ENCODE data around the gene HEATR1. TPM values are rescaled to one million over a fixed set of nuclear protein-coding genes. Genes with fewer than 3 reads are reported as not detected.

HEATR1 gene
- polyA plus RNA-seq, 1 of the 3 experiments (the other 2 are of a cell fraction) = 10.6 TPM

- H3K4me1 ChIP-seq (ENCODE audit: control insufficient read depth in 1 of 2, insufficient read depth in 2 of 2, low read depth in 1 of 2, low read length in 1 of 2) = no peaks in the 10 kb centered on the region
- H2AFZ ChIP-seq (ENCODE audit: low read depth) = no peak overlapping the region
- CTCF ChIA-PET = interaction anchor here (1.0 to 1.3 kb wide), 3 partner anchors 12 to 405 kb away, joined by 3 read pairs; no protein-coding TSS in a partner anchor
- no peaks in the 10 kb centered on the region for H4K20me1 ChIP-seq (ENCODE audit: insufficient read depth)
- H3K79me2 ChIP-seq (ENCODE audit: insufficient read depth) = no peaks in the 10 kb centered on the region
- TF ChIP-seq MAX (IDR thresholded peaks at IDR 0.05; ENCODE audit: low read depth) = no peak
- TF ChIP-seq MEF2A (IDR thresholded peaks at IDR 0.05; ENCODE audit: borderline replicate concordance, low read depth) = no peak
- TF ChIP-seq SMC3 (IDR thresholded peaks at IDR 0.05; ENCODE audit: low read depth, low read length) = no peak
- no peak for TF ChIP-seq GATA2 (CRISPR knock-in tag; IDR thresholded peaks at IDR 0.05)
- H3F3A ChIP-seq (replicated peaks; ENCODE audit: insufficient read depth) = no peaks in the 10 kb centered on the region
- no peak overlapping the region for H3K9ac ChIP-seq
- no peak overlapping the region for H3K4me3 ChIP-seq (ENCODE audit: low read depth in 2 of 2, low read length in 1 of 2)
- no peaks in the 10 kb centered on the region for H3K9me2 ChIP-seq
- H3K36me3 ChIP-seq (replicated peaks in 1 of 2; ENCODE audit: control insufficient read depth in 1 of 2, insufficient read depth in 2 of 2, low read length in 1 of 2) = no peaks in the 10 kb centered on the region
- H3K9me3 ChIP-seq = no peaks in the 10 kb centered on the region
- WGBS (ENCODE audit: low lambda C conversion rate) = 81% methylated on average over 4 of the region's 4 CpGs
- H3K27me3 ChIP-seq (ENCODE audit: insufficient read depth) = no peaks in the 10 kb centered on the region
- H3K27ac ChIP-seq (ENCODE audit: low read depth in 2 of 2, low read length in 1 of 2) = no peak overlapping the region
- H3K4me2 ChIP-seq = no peak overlapping the region
- POLR2A ChIA-PET = no interaction called here
- no peak for DNase-seq
Observed at GRCh38 chr1:236515443-236515958, 88.8 kb downstream of the HEATR1 start.

DNA sequence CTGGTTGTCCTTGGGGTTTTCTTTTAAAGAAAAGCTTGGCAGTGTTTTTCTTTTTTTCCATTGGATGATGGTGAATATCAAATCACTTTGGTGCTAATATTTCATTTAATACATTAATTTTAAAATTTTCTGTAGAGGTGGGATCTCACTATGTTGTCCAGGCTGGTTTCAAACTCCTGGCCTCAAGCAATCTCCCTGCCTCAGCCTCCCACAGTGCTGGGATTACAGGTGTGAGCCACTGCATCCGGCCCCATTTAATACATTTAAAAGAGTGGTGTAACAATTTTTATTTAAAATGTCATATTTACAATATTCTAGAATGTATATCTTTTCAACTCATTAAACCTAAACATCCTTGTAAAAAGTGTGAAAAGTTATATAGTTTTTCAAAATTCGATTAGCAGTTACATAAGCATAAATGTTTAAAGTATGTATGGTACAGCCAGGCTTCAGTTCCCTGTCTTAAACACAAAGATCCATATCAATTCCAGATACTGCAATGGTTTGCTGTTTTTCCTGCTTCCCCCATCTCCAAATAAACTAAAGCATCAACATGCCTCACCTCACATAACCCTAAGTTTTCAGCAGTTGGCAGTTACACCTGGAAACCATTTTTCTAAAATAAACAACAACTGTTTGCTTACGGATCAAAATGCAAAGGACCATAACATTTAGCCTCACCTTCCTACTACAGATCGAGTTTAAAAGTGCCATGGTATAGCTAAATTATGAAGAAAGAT, 89.4 kb downstream of the HEATR1 start:
- POLR2A ChIA-PET = no interaction called here

DNA sequence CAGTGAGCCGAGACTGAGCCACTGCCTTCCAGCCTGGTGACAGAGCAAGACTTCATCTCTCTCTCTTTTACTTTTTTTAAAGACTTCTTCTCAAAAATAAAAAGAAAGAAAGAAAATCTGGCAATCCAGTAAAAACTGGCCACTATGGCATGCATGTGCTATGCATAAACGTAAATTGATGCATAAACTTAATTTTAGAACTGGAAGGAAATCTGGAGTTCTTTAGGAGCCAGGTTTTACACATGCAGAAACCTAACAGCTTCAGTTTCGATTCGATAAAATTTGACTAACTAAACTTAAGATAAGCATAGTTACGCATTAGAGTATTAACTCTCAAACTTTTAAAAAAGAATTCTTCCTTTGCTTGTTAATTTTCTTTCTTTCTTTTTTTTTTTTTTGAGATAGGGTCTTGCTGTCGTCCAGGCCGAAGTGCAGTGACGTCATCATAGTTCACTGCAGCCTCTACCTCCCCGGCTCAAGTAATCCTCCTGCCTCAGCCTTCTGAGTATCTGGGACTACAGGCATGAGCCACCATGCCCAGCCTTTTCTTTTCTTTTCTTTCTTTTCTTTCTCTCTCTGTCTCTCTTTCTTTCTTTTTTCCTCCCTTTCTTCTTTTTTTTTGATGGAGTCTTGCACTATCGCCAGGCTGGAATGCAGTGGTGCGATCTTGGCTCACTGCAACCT, 92.4 kb downstream of the HEATR1 start:
- Histone ChIP-seq H3K4me3 (ENCODE audit: low read depth in 2 of 2, low read length in 1 of 2) (no peak overlapping the region), H3K79me2 (ENCODE audit: insufficient read depth) (no peaks in the 10 kb centered on the region), H3K36me3 (replicated peaks in 1 of 2; ENCODE audit: control insufficient read depth in 1 of 2, insufficient read depth in 2 of 2, low read length in 1 of 2) (no peaks in the 10 kb centered on the region), H3K9me3 (no peaks in the 10 kb centered on the region), H3K9me2 (no peaks in the 10 kb centered on the region), H3K27me3 (ENCODE audit: insufficient read depth) (no peaks in the 10 kb centered on the region), H3K4me1 (ENCODE audit: control insufficient read depth in 1 of 2, insufficient read depth in 2 of 2, low read depth in 1 of 2, low read length in 1 of 2) (peaks cover 0 to 3% of the 10 kb centered on the region in 2 experiments; a peak in 2 of 4 replicates), H3K4me2 (no peak overlapping the region), H4K20me1 (ENCODE audit: insufficient read depth) (no peaks in the 10 kb centered on the region), H3F3A (replicated peaks; ENCODE audit: insufficient read depth) (no peaks in the 10 kb centered on the region), H3K27ac (ENCODE audit: low read depth in 2 of 2, low read length in 1 of 2) (no peak overlapping the region), H2AFZ (ENCODE audit: low read depth) (0 out of 2 replicates have a peak overlapping the region, but pooled peaks have one; percentile 22), H3K9ac (no peak overlapping the region)
- TF ChIP-seq GATA2 (CRISPR knock-in tag; IDR thresholded peaks at IDR 0.05) = no peak
- no peak for TF ChIP-seq SMC3 (IDR thresholded peaks at IDR 0.05; ENCODE audit: low read depth, low read length)
- no peak for TF ChIP-seq YY1 (IDR thresholded peaks at IDR 0.05; ENCODE audit: low read depth)
- TF ChIP-seq CHD2 (IDR thresholded peaks at IDR 0.05; ENCODE audit: low read length, partially characterized antibody) = no peak
- WGBS (ENCODE audit: low lambda C conversion rate) = 85% methylated on average over 11 of the region's 11 CpGs
- CTCF ChIA-PET = interaction anchor here (0.6 to 0.7 kb wide), 2 partner anchors 26 to 1151 kb away, joined by 3 to 4 read pairs; no protein-coding TSS in a partner anchor
- DNase-seq = no peak
- POLR2A ChIA-PET = no interaction called here

More for the DNA sequence above, 89.4 kb downstream of the HEATR1 start:
- 59% methylated on average over 4 of the region's 4 CpGs for WGBS (ENCODE audit: low lambda C conversion rate)
- H4K20me1 ChIP-seq (ENCODE audit: insufficient read depth) = no peaks in the 10 kb centered on the region
- no peak overlapping the region for H2AFZ ChIP-seq (ENCODE audit: low read depth)
- H3K36me3 ChIP-seq (replicated peaks in 1 of 2; ENCODE audit: control insufficient read depth in 1 of 2, insufficient read depth in 2 of 2, low read length in 1 of 2) = no peaks in the 10 kb centered on the region
- H3K4me3 ChIP-seq (ENCODE audit: low read depth in 2 of 2, low read length in 1 of 2) = no peak overlapping the region
- no peaks in the 10 kb centered on the region for H3F3A ChIP-seq (replicated peaks; ENCODE audit: insufficient read depth)
- DNase-seq = no peak
- no peak for TF ChIP-seq SIN3A (IDR thresholded peaks at IDR 0.05; ENCODE audit: borderline replicate concordance, low read depth, low read length)
- no peak for TF ChIP-seq EZH2phosphoT487 (IDR thresholded peaks at IDR 0.05; ENCODE audit: borderline replicate concordance, low read depth)
- no peak for TF ChIP-seq YY1 (IDR thresholded peaks at IDR 0.05; ENCODE audit: low read depth)
- TF ChIP-seq NRF1 (IDR thresholded peaks at IDR 0.05; ENCODE audit: low read depth, low read length) = no peak
- TF ChIP-seq FOXM1 (IDR thresholded peaks at IDR 0.05; ENCODE audit: low read depth) = no peak
- no peak for TF ChIP-seq TEAD4 (IDR thresholded peaks at IDR 0.05; ENCODE audit: borderline replicate concordance, insufficient read depth)
- TF ChIP-seq MEF2A (IDR thresholded peaks at IDR 0.05; ENCODE audit: borderline replicate concordance, low read depth) = no peak
- H3K9ac ChIP-seq = no peak overlapping the region
- H3K27ac ChIP-seq (ENCODE audit: low read depth in 2 of 2, low read length in 1 of 2) = no peak overlapping the region
- no peaks in the 10 kb centered on the region for H3K27me3 ChIP-seq (ENCODE audit: insufficient read depth)
- CTCF ChIA-PET = interaction anchor here (1.0 to 1.3 kb wide), 2 partner anchors 12 to 405 kb away, joined by 3 read pairs; no protein-coding TSS in a partner anchor
- no peak overlapping the region for H3K4me2 ChIP-seq
- H3K79me2 ChIP-seq (ENCODE audit: insufficient read depth) = no peaks in the 10 kb centered on the region
- H3K9me2 ChIP-seq = no peaks in the 10 kb centered on the region
- no peaks in the 10 kb centered on the region for H3K9me3 ChIP-seq
- H3K4me1 ChIP-seq (ENCODE audit: control insufficient read depth in 1 of 2, insufficient read depth in 2 of 2, low read depth in 1 of 2, low read length in 1 of 2) = no peaks in the 10 kb centered on the region
